Hepatocyte (in vitro differentiated cells): ENCODE data around the gene SLC25A22. TPM values are rescaled to one million over a fixed set of nuclear protein-coding genes. Genes with fewer than 3 reads are reported as not detected.

Experiments
- DNase-seq: peaks from one replicate; pipeline ENCODE4 v3.0.0-alpha.2; 2016; ENCODE audit warnings: low spot score
- H2AFZ ChIP-seq: fragments of 200-600 bp; sonication (generic); 2 replicates; pipeline ENCODE4 v1.6.0; 2016; ENCODE audit warnings: antibody characterized with exemption, mild to moderate bottlenecking
- H3K27ac ChIP-seq: fragments of 200-600 bp; sonication (generic); 2 replicates; pipeline ENCODE4 v1.5.1; 2016; ENCODE audit warnings: mild to moderate bottlenecking
- H3K27me3 ChIP-seq: fragments of 200-600 bp; sonication (generic); 2 replicates; pipeline ENCODE4 v1.6.1; 2016
- H3K36me3 ChIP-seq: fragments of 200-600 bp; sonication (generic); replicated peaks from 2 replicates; pipeline ENCODE4 v1.5.1; 2016; ENCODE audit warnings: low read depth; ENCODE audit not compliant: insufficient read depth
- H3K4me1 ChIP-seq: fragments of 200-600 bp; sonication (generic); 2 replicates; pipeline ENCODE4 v1.5.1; 2016; ENCODE audit warnings: mild to moderate bottlenecking, moderate library complexity; ENCODE audit not compliant: insufficient read depth
- H3K4me2 ChIP-seq: fragments of 200-600 bp; sonication (generic); 2 replicates; pipeline ENCODE4 v1.6.0; 2016
- H3K4me3 ChIP-seq: fragments of 200-600 bp; sonication (generic); 2 replicates; pipeline ENCODE4 v1.5.1; 2016; ENCODE audit warnings: mild to moderate bottlenecking
- H3K79me2 ChIP-seq: fragments of 200-600 bp; sonication (generic); 2 replicates; pipeline ENCODE4 v1.6.0; 2017; ENCODE audit warnings: mild to moderate bottlenecking
- H3K9me2 ChIP-seq: fragments of 200-600 bp; sonication (generic); replicated peaks from 2 replicates; pipeline ENCODE4 v1.6.0; 2017; ENCODE audit warnings: mild to moderate bottlenecking; ENCODE audit not compliant: insufficient read depth
- H3K9me3 ChIP-seq: fragments of 200-600 bp; sonication (generic); 2 replicates; pipeline ENCODE4 v1.5.1; 2016; ENCODE audit warnings: low read depth, mild to moderate bottlenecking
- H4K20me1 ChIP-seq: fragments of 200-600 bp; sonication (generic); 2 replicates; pipeline ENCODE4 v1.6.0; 2016; ENCODE audit warnings: mild to moderate bottlenecking; ENCODE audit not compliant: insufficient read depth, poor library complexity, severe bottlenecking
- CTCF ChIP-seq: fragments of 200-600 bp; sonication (generic); IDR thresholded peaks from 2 replicates; pipeline ENCODE4 v1.5.1; 2016; ENCODE audit warnings: antibody characterized with exemption, mild to moderate bottlenecking; ENCODE audit not compliant: poor library complexity
- EZH2 ChIP-seq: fragments of 200-600 bp; sonication (generic); IDR thresholded peaks from 2 replicates; pipeline ENCODE4 v1.6.1; 2016; ENCODE audit warnings: antibody characterized with exemption, mild to moderate bottlenecking, borderline replicate concordance
- EZH2phosphoT487 ChIP-seq: fragments of 200-600 bp; sonication (generic); IDR thresholded peaks from one replicate; pipeline ENCODE4 v1.6.1; 2018; ENCODE audit warnings: antibody characterized with exemption, mild to moderate bottlenecking, low read depth, moderate library complexity; ENCODE audit not compliant: unreplicated experiment, severe bottlenecking
- WGBS: methylation state at CpG from one replicate; pipeline ENCODE4 v1.1.6; 2016; ENCODE audit warnings: low lambda C conversion rate; ENCODE audit errors: missing lambda C conversion rate; 5-methylcytosine and 5-hydroxymethylcytosine counted together
- polyA plus RNA-seq: library from polyadenylated mRNA; unstranded; fragments of >200 nt; fragmentation: Nextera tagmentation; extraction: Ambion mirVana; gene quantifications from 2 replicates; pipeline ENCODE4 v1.2.1, GENCODE V29; 2016
- total RNA-seq: library from RNA; depleted of rRNA; stranded (reverse); fragments of >200 nt; gene quantifications from 2 replicates; pipeline ENCODE4 v1.2.3, GENCODE V29; 2014

SLC25A22 gene
- total and polyA plus RNA-seq, 2 experiments from 2014 or later = 16.2 to 19.7 TPM

- no peaks in the 10 kb centered on the region for H3K36me3 ChIP-seq
- no peak for DNase-seq
- H4K20me1 ChIP-seq = peaks cover 26% of the 10 kb centered on the region
- H3K79me2 ChIP-seq = peaks cover 46% of the 10 kb centered on the region
- TF ChIP-seq EZH2 = no peak
- no peak for TF ChIP-seq CTCF
- no peak for TF ChIP-seq EZH2phosphoT487
- H3K27me3 ChIP-seq = no peaks in the 10 kb centered on the region
- no peak overlapping the region for H3K4me2 ChIP-seq
- H3K4me1 ChIP-seq = peaks cover 31% of the 10 kb centered on the region
- WGBS = 98% methylated on average over 14 of the region's 14 CpGs
- H3K4me3 ChIP-seq = no peak overlapping the region
- no peaks in the 10 kb centered on the region for H3K9me2 ChIP-seq
- H2AFZ ChIP-seq = no peak overlapping the region
- no peak overlapping the region for H3K27ac ChIP-seq
- H3K9me3 ChIP-seq = no peaks in the 10 kb centered on the region
Measured at GRCh38 chr11:836274-836673, 38.2 kb upstream of the SLC25A22 start.

- no peaks in the 10 kb centered on the region for H3K27me3 ChIP-seq
- H3K4me2 ChIP-seq = peak overlapping the region; percentile 98
- TF ChIP-seq CTCF (no peak), EZH2 (no peak), EZH2phosphoT487 (no peak)
- H2AFZ ChIP-seq = no peak overlapping the region
- DNase-seq = peak; percentile 71
- peaks cover 31% of the 10 kb centered on the region for H3K79me2 ChIP-seq
- H3K4me3 ChIP-seq = no peak overlapping the region
- peaks cover 40% of the 10 kb centered on the region for H3K4me1 ChIP-seq
- H3K27ac ChIP-seq = peak overlapping the region; percentile 87
- H3K9me2 ChIP-seq = no peaks in the 10 kb centered on the region
- no peaks in the 10 kb centered on the region for H3K36me3 ChIP-seq
- H3K9me3 ChIP-seq = no peaks in the 10 kb centered on the region
- H4K20me1 ChIP-seq = peaks cover 21% of the 10 kb centered on the region
- WGBS = 65% methylated on average over 29 of the region's 31 CpGs
Measured at GRCh38 chr11:834371-835316, 36.6 kb upstream of the SLC25A22 start.

- 50% methylated on average over 9 of the region's 9 CpGs for WGBS
- Histone ChIP-seq H4K20me1 (peaks cover 21% of the 10 kb centered on the region), H3K4me1 (peaks cover 44% of the 10 kb centered on the region), H3K27ac (peak overlapping the region; percentile 87), H3K36me3 (no peaks in the 10 kb centered on the region), H3K79me2 (peaks cover 31% of the 10 kb centered on the region), H3K9me2 (no peaks in the 10 kb centered on the region), H3K4me2 (peak overlapping the region; percentile 98), H3K27me3 (peaks cover 3% of the 10 kb centered on the region), H3K9me3 (no peaks in the 10 kb centered on the region), H2AFZ (no peak overlapping the region), H3K4me3 (peak overlapping the region; percentile 44)
- DNase-seq = no peak
- TF ChIP-seq CTCF (no peak), EZH2 (no peak), EZH2phosphoT487 (no peak)
Measured at GRCh38 chr11:833849-834311, 35.8 kb upstream of the SLC25A22 start.
